Upper lobe of left lung (tissue), 4 donors: ENCODE data around the gene MAP2K5.

Experiments
- POLR2A ChIP-seq, 4 donors: fragments of 450-650 bp; IDR thresholded peaks; one replicate each; pipeline ENCODE4 v1.5.1; 2016 to 2017; ENCODE audit warnings: antibody characterized with exemption in 4 of 4, mild to moderate bottlenecking in 2 of 4
- POLR2AphosphoS5 ChIP-seq, 2 donors: sonication (generic); formaldehyde crosslinking; IDR thresholded peaks; one replicate each; pipeline ENCODE4 v1.5.1; 2017; ENCODE audit warnings: antibody characterized with exemption in 2 of 2
- TF ChIP-seq, protein P1 (sequence below), 6 experiments: fragments of 450-650 bp in 4 of 6; fragments of 200-600 bp in 2 of 6; sonication (generic) in 2 of 6; IDR thresholded peaks; one replicate each; pipeline ENCODE4 v1.5.1; 2016 to 2019; ENCODE audit warnings: antibody characterized with exemption in 6 of 6

DNA sequence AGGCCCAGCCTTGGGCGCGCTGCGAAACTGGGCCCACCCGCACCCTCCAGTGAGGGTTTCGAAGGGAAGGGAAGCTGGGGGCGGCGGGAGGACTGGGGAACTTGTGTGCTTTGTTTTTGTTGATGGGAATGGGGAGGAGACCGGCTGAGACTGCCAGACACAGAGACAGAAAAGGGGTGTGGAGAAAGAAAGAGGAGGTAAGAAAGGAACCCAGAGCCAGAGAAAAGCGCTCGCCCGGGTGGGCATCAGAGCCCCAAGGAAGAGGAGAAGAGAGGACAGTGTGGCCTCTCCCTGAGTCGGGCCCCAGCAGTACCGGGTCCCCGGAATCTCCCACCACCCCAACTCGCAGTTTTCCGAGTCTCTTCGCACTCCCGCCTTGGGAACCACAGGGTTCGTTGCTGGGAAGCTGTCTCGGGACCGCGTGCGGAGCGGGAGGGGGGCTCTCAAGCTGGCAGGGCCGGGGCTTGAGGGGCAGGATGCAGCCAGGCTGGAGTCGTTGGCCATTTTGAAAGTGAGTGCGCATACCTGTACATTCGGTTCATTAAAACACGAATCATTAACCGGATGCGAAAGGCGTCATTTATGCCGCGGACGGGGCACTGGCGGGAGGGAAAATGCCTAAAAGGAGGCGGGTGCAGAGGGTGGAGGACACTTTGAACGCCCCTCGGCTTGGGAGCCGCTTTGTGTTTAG is 285.9 kb downstream of the MAP2K5 start:
- TF ChIP-seq, protein P1, sequence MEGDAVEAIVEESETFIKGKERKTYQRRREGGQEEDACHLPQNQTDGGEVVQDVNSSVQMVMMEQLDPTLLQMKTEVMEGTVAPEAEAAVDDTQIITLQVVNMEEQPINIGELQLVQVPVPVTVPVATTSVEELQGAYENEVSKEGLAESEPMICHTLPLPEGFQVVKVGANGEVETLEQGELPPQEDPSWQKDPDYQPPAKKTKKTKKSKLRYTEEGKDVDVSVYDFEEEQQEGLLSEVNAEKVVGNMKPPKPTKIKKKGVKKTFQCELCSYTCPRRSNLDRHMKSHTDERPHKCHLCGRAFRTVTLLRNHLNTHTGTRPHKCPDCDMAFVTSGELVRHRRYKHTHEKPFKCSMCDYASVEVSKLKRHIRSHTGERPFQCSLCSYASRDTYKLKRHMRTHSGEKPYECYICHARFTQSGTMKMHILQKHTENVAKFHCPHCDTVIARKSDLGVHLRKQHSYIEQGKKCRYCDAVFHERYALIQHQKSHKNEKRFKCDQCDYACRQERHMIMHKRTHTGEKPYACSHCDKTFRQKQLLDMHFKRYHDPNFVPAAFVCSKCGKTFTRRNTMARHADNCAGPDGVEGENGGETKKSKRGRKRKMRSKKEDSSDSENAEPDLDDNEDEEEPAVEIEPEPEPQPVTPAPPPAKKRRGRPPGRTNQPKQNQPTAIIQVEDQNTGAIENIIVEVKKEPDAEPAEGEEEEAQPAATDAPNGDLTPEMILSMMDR (IDR thresholded peaks at IDR 0.05) = no peak
- TF ChIP-seq POLR2A (IDR thresholded peaks at IDR 0.05) (no peak), POLR2AphosphoS5 (IDR thresholded peaks at IDR 0.05) (no peak)
